Right lobe of liver (tissue), 4 donors: ENCODE results near the gene LCTL.

Experiments used
- CTCF ChIP-seq, 4 donors: fragments of 200-600 bp in 3 of 4; fragments of 450-650 bp in 1 of 4; IDR thresholded peaks; one replicate each; pipeline versions ENCODE4 v1.5.1 to v1.8.0; 2016 to 2022; ENCODE audit warnings: antibody characterized with exemption in 4 of 4, mild to moderate bottlenecking in 2 of 4
- POLR2A ChIP-seq: fragments of 450-650 bp; IDR thresholded peaks from one replicate; pipeline ENCODE4 v1.6.1; 2017; ENCODE audit warnings: antibody characterized with exemption, mild to moderate bottlenecking
- donor health status: DM: no; HTN: no; CAD: no.
- donor health status: DM: no; HTN: no; CAD: no.
- donor health status: DM: no; HTN: yes; CAD: no.

GRCh38 chr15:66595332-66595731 is 29.5 kb upstream of the LCTL start:
- no peak for TF ChIP-seq CTCF (IDR thresholded peaks at IDR 0.05)
- no peak for TF ChIP-seq POLR2A
